Mucosa of descending colon (tissue), 3 donors: ENCODE data around the gene PLA2G2A. TPM values are rescaled to one million over a fixed set of nuclear protein-coding genes. Genes with fewer than 3 reads are reported as not detected.

Experiments used
- total RNA-seq, 3 donors: library from RNA; stranded (reverse); fragmentation: NEBNext Ultra II Directional in 2 of 3; extraction: Animal tissue kit (Norgen Biotek cat#: 25700) in 2 of 3; gene quantifications; one replicate each; pipeline versions ENCODE4 v1.2.1 to v1.2.4, GENCODE V29; 2021 to 2023
- donor health status: DM: no; HTN: no; CAD: no; lungs with moderate emphysema.
- donor health status: DM: no; HTN: no; CAD: no.
- donor health status: DM: no; HTN: yes; CAD: no.

The PLA2G2A gene
- total RNA-seq, 3 donors from 2014 or later, result 34.8 to 2,765 (median 275) TPM

Other genes with a start within 250 kb of the PLA2G2A start
- gene TMCO4, start 179.7 kb downstream of the PLA2G2A start, total RNA-seq, result 10 to 100 TPM; 27.9 to 42.8 (median 31.9) TPM
- 10 to 100 TPM; 15.1 to 42.6 (median 41.0) TPM for gene RNF186, start 164.3 kb downstream of the PLA2G2A start, total RNA-seq
- gene OTUD3, start 97.2 kb downstream of the PLA2G2A start, total RNA-seq, result 10 to 100 TPM in 2 of 3 donors, 1 to 10 TPM in 1; 7.8 to 15.4 (median 11.6) TPM
- gene PLA2G2E, start 56.0 kb downstream of the PLA2G2A start, total RNA-seq, result not detected
- gene PLA2G5, start 90.6 kb upstream of the PLA2G2A start, total RNA-seq, result 10 to 100 TPM in 1 of 3 donors, under 1 TPM in 2; 0.78 to 16.2 (median 0.94) TPM
- gene PLA2G2D, start 139.9 kb upstream of the PLA2G2A start, total RNA-seq, result under 1 TPM in 1 of 3 donors, not detected in 2; 0.22 TPM
- under 1 TPM in 2 of 3 donors, not detected in 1; 0.12 to 0.80 TPM for gene PLA2G2F, start 159.7 kb upstream of the PLA2G2A start, total RNA-seq
- 10 to 100 TPM in 1 of 3 donors, 1 to 10 TPM in 2; 5.8 to 15.5 (median 5.8) TPM for gene UBXN10, start 206.5 kb upstream of the PLA2G2A start, total RNA-seq
- gene PLA2G2C, start 206.9 kb upstream of the PLA2G2A start, total RNA-seq, result 1 to 10 TPM in 1 of 3 donors, under 1 TPM in 1, not detected in 1; 0.55 to 2.1 TPM